Measurements from ENCODE around the gene MTHFD1L. TPM values are rescaled to one million over a fixed set of nuclear protein-coding genes. Genes with fewer than 3 reads are reported as not detected.

The MTHFD1L gene
- polyA plus RNA-seq, 3 donors, result 0.25 to 1.3 (median 0.39) TPM

DNA sequence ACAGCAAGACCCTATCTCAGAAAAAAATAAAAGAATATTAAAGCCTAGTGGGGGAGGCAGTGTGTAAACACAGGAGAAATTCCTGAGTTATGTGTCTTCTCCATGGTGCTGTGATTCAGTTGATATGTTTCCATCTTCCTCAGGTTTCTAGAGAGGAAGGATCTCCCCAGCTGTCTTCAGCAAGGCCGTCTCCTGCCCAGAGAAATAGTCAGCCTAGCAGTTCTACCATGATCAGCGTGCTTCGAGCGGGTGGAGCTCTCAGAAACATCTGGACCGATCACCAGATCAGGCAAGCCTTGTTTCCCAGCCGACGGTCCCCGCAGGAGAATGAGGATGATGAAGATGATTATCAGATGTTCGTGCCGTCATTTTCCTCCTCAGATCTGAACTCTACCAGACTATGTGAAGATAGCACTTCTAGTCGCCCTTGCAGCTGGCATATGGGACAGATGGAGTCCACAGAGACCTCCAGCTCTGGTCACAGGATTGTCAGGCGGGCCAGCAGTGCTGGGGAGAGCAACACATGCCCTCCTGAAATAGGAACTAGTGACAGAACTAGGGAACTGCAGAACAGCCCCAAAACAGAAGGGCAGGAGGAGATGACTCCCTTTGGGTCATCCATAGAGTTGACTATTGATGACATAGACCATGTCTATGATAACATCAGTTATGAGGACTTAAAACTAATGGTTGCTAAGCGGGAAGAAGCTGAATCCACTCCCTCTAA, 34.9 kb upstream of the MTHFD1L start:
- Histone ChIP-seq H3K4me3 (replicated peaks in 1 of 3; ENCODE audit: low read depth in 2 of 3, low read length in 3 of 3) (no peak overlapping the region), H3K27me3 (ENCODE audit: control insufficient read depth in 2 of 2, insufficient read depth in 2 of 2, low read length in 2 of 2) (no peaks in the 10 kb centered on the region), H3K4me1 (ENCODE audit: control insufficient read depth in 1 of 2, insufficient read depth in 2 of 2, low read length in 2 of 2) (no peaks in the 10 kb centered on the region), H3K79me2 (ENCODE audit: insufficient read depth, low read length) (no peaks in the 10 kb centered on the region), H3K9ac (ENCODE audit: insufficient read depth, low read length, poor library complexity, severe bottlenecking) (no peak overlapping the region), H3K4me2 (replicated peaks; ENCODE audit: extremely low read depth, low read length, poor library complexity, severe bottlenecking) (no peak overlapping the region), H4K20me1 (ENCODE audit: insufficient read depth, low read length) (no peaks in the 10 kb centered on the region), H3K9me3 (replicated peaks in 1 of 2; ENCODE audit: control insufficient read depth in 1 of 2, insufficient read depth in 1 of 2, low read length in 2 of 2) (no peaks in the 10 kb centered on the region), H2AFZ (ENCODE audit: insufficient read depth, low read depth, low read length, poor library complexity, severe bottlenecking) (no peak overlapping the region), H3K27ac (ENCODE audit: low read depth in 1 of 2, low read length in 2 of 2) (no peak overlapping the region), H3K36me3 (replicated peaks in 1 of 2; ENCODE audit: control insufficient read depth in 1 of 2, insufficient read depth in 2 of 2, low read length in 2 of 2) (no peaks in the 10 kb centered on the region)
- intact Hi-C loops (cut with micrococcal nuclease), result no loop called here
- Mint-ChIP-seq H3K4me1 (no peaks in the 10 kb centered on the region), H3K9me3 (peaks cover 0 to 4% (median 0%) of the 10 kb centered on the region in 7 donors), H3K27ac (peak overlapping the region in 1 of 7 donors; percentile 27), H3K4me3 (no peak overlapping the region), H3K27me3 (ENCODE audit: low read depth in 3 of 3) (peaks cover 5 to 8% (median 6%) of the 10 kb centered on the region in 3 donors), H3K36me3 (no peaks in the 10 kb centered on the region)
- no peak for DNase-seq
- TF ChIP-seq, protein P1, sequence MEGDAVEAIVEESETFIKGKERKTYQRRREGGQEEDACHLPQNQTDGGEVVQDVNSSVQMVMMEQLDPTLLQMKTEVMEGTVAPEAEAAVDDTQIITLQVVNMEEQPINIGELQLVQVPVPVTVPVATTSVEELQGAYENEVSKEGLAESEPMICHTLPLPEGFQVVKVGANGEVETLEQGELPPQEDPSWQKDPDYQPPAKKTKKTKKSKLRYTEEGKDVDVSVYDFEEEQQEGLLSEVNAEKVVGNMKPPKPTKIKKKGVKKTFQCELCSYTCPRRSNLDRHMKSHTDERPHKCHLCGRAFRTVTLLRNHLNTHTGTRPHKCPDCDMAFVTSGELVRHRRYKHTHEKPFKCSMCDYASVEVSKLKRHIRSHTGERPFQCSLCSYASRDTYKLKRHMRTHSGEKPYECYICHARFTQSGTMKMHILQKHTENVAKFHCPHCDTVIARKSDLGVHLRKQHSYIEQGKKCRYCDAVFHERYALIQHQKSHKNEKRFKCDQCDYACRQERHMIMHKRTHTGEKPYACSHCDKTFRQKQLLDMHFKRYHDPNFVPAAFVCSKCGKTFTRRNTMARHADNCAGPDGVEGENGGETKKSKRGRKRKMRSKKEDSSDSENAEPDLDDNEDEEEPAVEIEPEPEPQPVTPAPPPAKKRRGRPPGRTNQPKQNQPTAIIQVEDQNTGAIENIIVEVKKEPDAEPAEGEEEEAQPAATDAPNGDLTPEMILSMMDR (IDR thresholded peaks at IDR 0.05), result no peak
- 67% methylated on average over 1 of the region's 13 CpGs for WGBS (ENCODE audit: insufficient coverage)

DNA sequence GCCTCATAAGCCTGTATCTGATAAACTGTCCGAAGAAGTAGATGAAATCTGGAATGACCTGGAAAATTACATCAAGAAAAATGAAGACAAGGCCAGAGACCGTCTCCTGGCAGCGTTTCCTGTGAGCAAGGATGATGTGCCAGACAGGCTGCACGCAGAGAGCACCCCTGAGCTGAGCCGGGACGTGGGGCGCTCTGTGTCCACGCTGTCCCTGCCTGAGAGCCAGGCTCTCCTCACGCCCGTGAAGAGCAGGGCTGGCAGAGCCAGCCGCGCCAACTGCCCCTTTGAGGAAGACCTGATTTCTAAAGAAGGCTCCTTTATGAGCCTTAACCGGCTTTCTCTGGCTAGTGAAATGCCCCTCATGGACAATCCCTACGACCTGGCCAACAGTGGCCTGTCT, 33.9 kb upstream of the MTHFD1L start:
- Mint-ChIP-seq H3K9me3 (peaks cover 0 to 4% (median 0%) of the 10 kb centered on the region in 7 donors), H3K27me3 (ENCODE audit: low read depth in 3 of 3) (peaks cover 4 to 6% (median 5%) of the 10 kb centered on the region in 3 donors), H3K27ac (no peak overlapping the region), H3K36me3 (no peaks in the 10 kb centered on the region), H3K4me3 (no peak overlapping the region), H3K4me1 (no peaks in the 10 kb centered on the region)
- no peak overlapping the region for H3K9ac ChIP-seq (ENCODE audit: insufficient read depth, low read length, poor library complexity, severe bottlenecking)
- H2AFZ ChIP-seq (ENCODE audit: insufficient read depth, low read depth, low read length, poor library complexity, severe bottlenecking), result no peak overlapping the region
- intact Hi-C loops (cut with micrococcal nuclease), result no loop called here
- TF ChIP-seq, protein P1 (IDR thresholded peaks at IDR 0.05), result no peak
- H3K36me3 ChIP-seq (replicated peaks in 1 of 2; ENCODE audit: control insufficient read depth in 1 of 2, insufficient read depth in 2 of 2, low read length in 2 of 2), result no peaks in the 10 kb centered on the region
- H3K27ac ChIP-seq (ENCODE audit: low read depth in 1 of 2, low read length in 2 of 2), result no peak overlapping the region
- 97% methylated on average over 14 of the region's 14 CpGs for WGBS (ENCODE audit: insufficient coverage)
- H3K9me3 ChIP-seq (replicated peaks in 1 of 2; ENCODE audit: control insufficient read depth in 1 of 2, insufficient read depth in 1 of 2, low read length in 2 of 2), result no peaks in the 10 kb centered on the region
- H3K4me1 ChIP-seq (ENCODE audit: control insufficient read depth in 1 of 2, insufficient read depth in 2 of 2, low read length in 2 of 2), result no peaks in the 10 kb centered on the region
- no peak overlapping the region for H3K4me2 ChIP-seq (replicated peaks; ENCODE audit: extremely low read depth, low read length, poor library complexity, severe bottlenecking)
- no peaks in the 10 kb centered on the region for H4K20me1 ChIP-seq (ENCODE audit: insufficient read depth, low read length)
- no peak overlapping the region for H3K4me3 ChIP-seq (replicated peaks in 1 of 3; ENCODE audit: low read depth in 2 of 3, low read length in 3 of 3)
- no peaks in the 10 kb centered on the region for H3K27me3 ChIP-seq (ENCODE audit: control insufficient read depth in 2 of 2, insufficient read depth in 2 of 2, low read length in 2 of 2)
- no peaks in the 10 kb centered on the region for H3K79me2 ChIP-seq (ENCODE audit: insufficient read depth, low read length)
- DNase-seq, result no peak

Measured in CD14-positive monocyte (primary cell).